ENCODE measurements around the gene SGCD.

GRCh38 chr5:156497804-156498208 lies 170.8 kb downstream of the SGCD start:
- no peak for TF ChIP-seq CTCF (optimal IDR thresholded peaks at IDR 0.05 in 1 of 3, IDR thresholded peaks at IDR 0.05 in 1 of 3, conservative IDR thresholded peaks at IDR 0.05 in 1 of 3; ENCODE audit: extremely low read depth in 1 of 3, insufficient read depth in 2 of 3, low read length in 3 of 3)
- no peak for TF ChIP-seq EZH2 (IDR thresholded peaks at IDR 0.05; ENCODE audit: low read length)
